Measurements from ENCODE around the gene RAB11B.
"Not testable (repeated sequence)": the region's sequence is repeated elsewhere in the genome, so short reads cannot be mapped to it uniquely, and the experiment has no call there.

The RAB11B gene

GRCh38 chr19:8441725-8442544 lies 51.8 kb downstream of the RAB11B start:
- no peak for DNase-seq

GRCh38 chr19:8444140-8444676 lies 54.0 kb downstream of the RAB11B start:
- DNase-seq, result not testable (repeated sequence)

- peak; percentile 96 for DNase-seq
These were observed 54.7 kb downstream of the RAB11B start, which contains the start of gene HNRNPM for GRCh38 chr19:8444677-8445487. HNRNPM (plus strand) TSS chr19:8444975; CDS start chr19:8444999, 24 bp downstream.

DNA sequence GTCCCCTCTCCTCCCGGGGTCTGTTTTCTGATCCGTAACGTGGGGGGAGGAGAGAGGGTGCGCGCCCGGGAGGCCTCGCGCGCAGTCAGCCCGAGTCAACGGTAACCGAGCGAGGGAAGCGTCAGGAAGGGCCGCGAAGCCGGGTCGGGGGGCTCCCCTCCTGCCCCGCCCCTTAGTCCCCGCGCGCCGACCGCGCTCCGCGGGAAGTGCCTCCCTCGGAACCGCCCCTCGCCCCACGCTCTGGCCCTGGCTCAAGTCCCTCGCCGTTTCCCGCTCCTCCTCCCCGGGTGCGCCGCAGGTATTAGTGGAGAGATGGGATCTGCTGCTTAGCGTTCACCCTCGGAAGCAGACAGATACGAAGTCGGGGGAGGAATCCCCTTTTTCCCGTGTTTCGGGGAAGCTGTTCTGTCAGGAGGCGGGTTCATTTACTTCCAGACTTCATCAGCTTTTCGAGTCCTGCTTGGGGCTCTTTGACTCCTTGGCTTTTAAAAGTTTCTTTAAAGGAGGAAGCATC lies 55.4 kb downstream of the RAB11B start:
- peak; percentile 55 for DNase-seq

DNA sequence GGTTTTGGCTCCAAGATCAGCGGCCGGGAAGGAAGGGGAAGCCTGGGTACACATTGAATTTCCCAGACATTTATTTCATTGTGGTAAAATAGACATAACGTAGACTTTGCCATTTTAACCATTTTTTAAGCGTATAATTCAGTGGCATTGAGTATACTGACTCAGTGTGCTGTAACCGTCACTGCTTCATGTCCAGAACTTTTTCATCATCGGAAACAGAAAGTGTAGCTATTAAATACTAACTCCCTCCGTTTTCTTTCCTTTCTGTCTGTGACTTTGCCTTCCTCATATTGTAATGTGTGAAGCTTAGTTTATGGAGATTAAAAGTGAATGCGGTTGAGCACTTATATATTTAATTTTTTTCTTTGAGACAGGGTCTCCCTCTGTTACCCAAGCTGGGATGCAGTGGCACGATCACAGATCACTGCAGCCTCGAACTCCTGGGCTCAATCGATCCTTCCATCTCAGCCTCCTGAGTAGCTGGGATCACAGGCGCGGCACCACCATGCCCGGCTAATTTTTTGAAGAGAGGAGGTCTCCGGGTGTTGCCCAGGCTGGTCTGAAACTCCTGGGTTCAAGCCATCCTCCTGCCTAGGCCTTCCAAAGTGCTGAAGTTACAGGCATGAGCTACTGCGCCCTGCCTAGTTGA lies 56.0 kb downstream of the RAB11B start:
- DNase-seq, result no peak

- no peak for DNase-seq
These were observed 59.7 kb downstream of the RAB11B start for GRCh38 chr19:8449830-8450229.

DNA sequence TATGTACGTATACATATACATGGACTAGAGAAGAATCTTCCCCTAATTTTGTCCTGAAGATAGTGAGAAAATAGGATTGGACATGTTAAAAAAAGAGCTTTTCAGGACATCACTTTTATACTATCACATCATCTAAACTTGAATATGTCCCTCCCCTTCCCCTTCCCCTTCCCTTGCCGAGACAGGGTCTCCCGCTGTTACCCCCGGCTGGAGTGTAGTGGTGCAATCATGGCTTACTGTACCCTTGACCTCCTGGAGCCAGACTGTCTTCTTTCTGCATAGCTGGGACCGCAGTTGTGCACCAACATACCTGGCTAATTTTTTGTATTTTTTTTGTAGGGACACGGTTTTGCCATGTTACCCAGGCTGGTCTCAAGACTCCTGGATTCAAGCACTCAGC lies 61.2 kb downstream of the RAB11B start:
- no peak for DNase-seq

- no peak for DNase-seq
These were observed 61.7 kb downstream of the RAB11B start for GRCh38 chr19:8451885-8452284.

GRCh38 chr19:8452446-8453123 lies 62.4 kb downstream of the RAB11B start:
- DNase-seq, result no peak

GRCh38 chr19:8453616-8454015 lies 63.5 kb downstream of the RAB11B start:
- DNase-seq, result no peak
